Esophagus muscularis mucosa (tissue), 4 donors: ENCODE data around the gene GPR78.
"Not testable (repeated sequence)": the region's sequence is repeated elsewhere in the genome, so short reads cannot be mapped to it uniquely, and the experiment has no call there.

Source experiments
- CTCF ChIP-seq, 3 experiments: fragments of 200-600 bp in 2 of 3; fragments of 450-650 bp in 1 of 3; sonication (generic) in 2 of 3; IDR thresholded peaks; one replicate each; pipeline ENCODE4 v1.5.1; 2017 to 2019; ENCODE audit warnings: antibody characterized with exemption in 3 of 3, mild to moderate bottlenecking in 2 of 3, moderate library complexity in 1 of 3
- EP300 ChIP-seq: sonication (generic); formaldehyde crosslinking; IDR thresholded peaks from one replicate; pipeline ENCODE4 v1.6.1; 2017; ENCODE audit warnings: antibody characterized with exemption
- POLR2A ChIP-seq: fragments of 450-650 bp; IDR thresholded peaks from one replicate; pipeline ENCODE4 v1.6.1; 2017; ENCODE audit warnings: antibody characterized with exemption, moderate library complexity, mild to moderate bottlenecking, low read depth

- not testable (repeated sequence) for TF ChIP-seq CTCF (IDR thresholded peaks at IDR 0.05); POLR2A; EP300
These were observed 51.7 kb downstream of the GPR78 start for GRCh38 chr4:8631896-8632295.
